IPS DF 4.7 (cell line): ENCODE data around the gene LRP5.

Experiments
- DNase-seq: peaks from one replicate; pipeline ENCODE4 v3.0.0-alpha.2; 2013; ENCODE audit warnings: low spot score; ENCODE audit errors: extremely low read depth

LRP5 gene

GRCh38 chr11:68312117-68312779 is at the start of gene LRP5:
TSS of gene LRP5 (plus strand) at chr11:68312591. CDS start at chr11:68312715, 124 bp downstream.
- DNase-seq, result no peak

- no peak for DNase-seq
These were observed 48.9 kb upstream of the LRP5 start for GRCh38 chr11:68263444-68264035.

- no peak for DNase-seq
These were observed 48.1 kb upstream of the LRP5 start for GRCh38 chr11:68264244-68264643.

- no peak for DNase-seq
These were observed 47.5 kb upstream of the LRP5 start for GRCh38 chr11:68264741-68265540.

GRCh38 chr11:68266121-68266891 is 46.1 kb upstream of the LRP5 start:
- DNase-seq, result no peak

GRCh38 chr11:68266936-68267880 is 45.2 kb upstream of the LRP5 start:
- no peak for DNase-seq

GRCh38 chr11:68267881-68268240 is 44.5 kb upstream of the LRP5 start:
- DNase-seq, result no peak

GRCh38 chr11:68269414-68270081 is 42.8 kb upstream of the LRP5 start:
- no peak for DNase-seq

- DNase-seq, result no peak
These were observed 42.0 kb upstream of the LRP5 start for GRCh38 chr11:68270196-68271022.

GRCh38 chr11:68271023-68271780 is 41.2 kb upstream of the LRP5 start:
- no peak for DNase-seq

GRCh38 chr11:68271781-68272608 is 40.4 kb upstream of the LRP5 start, which contains the start of gene C11orf24:
TSS of gene C11orf24 (minus strand) at chr11:68271973. CDS start at chr11:68263767, 8,206 bp downstream.
- no peak for DNase-seq

- DNase-seq, result no peak
These were observed 39.2 kb upstream of the LRP5 start for GRCh38 chr11:68273026-68273738.

GRCh38 chr11:68274306-68274705 is 38.1 kb upstream of the LRP5 start:
- no peak for DNase-seq

- no peak for DNase-seq
These were observed 36.5 kb upstream of the LRP5 start for GRCh38 chr11:68275721-68276507.

GRCh38 chr11:68276861-68277260 is 35.5 kb upstream of the LRP5 start:
- DNase-seq, result no peak

GRCh38 chr11:68279676-68280075 is 32.7 kb upstream of the LRP5 start:
- no peak for DNase-seq
